Measurements from ENCODE around the gene GABBR2.

Gene GABBR2

DNA sequence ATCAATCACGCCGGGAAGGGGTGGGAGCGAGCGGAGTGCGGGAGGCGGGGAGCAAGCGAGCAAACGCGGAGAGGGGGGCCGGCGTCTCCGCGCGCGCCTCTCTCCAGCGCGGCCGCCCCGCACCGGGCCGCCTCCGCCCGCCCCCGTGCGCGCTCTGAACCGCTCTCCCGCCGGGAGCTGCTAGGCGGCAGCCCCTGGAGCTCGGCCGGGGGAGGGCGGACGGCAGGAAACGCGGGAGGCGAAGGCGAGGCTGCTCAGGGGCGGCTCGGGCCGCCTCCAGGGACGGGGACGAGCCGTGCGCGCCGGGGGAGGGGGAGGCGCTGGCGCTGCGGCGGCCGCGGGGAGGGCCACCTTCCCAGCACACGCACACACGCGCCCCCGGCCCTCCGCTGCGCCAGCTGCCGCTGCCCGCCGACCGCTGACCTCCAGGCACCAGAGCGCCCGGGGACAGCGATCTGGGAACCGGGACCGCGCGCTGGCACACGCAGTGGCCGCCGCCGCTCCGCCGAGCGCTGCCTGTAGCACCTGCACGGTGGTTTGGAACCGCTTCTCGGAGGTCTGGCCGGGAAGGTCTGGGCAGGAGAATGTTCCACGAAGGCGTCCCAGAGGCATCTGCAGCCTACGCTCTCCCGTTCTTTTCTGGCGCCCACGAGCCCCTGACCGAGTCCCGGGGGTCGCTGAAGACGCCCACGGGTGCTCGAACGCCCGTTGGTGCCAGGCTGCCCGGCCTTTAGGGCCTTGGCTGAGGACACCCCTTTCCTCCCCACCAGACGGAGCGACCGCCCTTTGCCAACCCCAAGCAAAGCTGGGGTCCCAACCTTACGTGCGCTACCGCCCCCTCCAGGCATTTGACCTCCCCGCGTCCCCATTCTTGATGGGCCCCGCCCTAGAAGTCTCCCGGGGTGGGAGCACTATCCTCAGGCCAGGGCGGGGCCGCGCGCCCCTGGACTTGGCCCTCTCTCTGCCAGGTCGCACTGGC is at the start of gene GABBR2:
GABBR2 (minus strand) TSS at position 3 of the 979 bp plus-strand sequence. CDS start 198 bp downstream, outside the sequence.
- DNase-seq (ENCODE audit: low read depth): no peak

DNA sequence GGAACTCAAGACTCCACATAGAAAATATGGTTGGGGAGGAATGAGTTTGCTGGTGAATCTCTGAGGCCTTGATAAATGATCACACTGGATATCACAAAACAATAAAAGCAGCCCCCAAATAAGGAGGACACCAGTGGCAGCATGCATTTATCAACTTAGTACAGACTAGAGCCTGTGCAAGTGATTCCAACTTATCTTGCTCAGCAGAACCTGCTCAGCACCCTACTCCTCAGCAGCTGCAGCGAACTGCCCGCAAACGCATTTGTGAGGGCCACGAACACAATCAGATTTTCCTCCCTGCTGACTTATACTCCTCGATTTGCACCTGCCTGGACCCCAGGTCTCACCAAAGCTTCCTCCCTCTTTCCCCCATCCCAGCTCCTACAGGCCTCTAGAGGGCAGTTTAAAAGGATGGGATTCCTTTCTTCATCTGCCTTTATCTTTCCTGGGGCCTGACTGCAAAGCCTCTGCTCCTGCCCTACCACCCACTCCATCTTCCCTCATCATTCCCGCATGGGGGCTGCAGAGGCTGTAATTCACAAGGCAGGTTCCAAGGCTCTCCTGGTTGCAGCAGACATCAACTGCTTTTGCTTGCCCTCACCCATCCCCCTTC is 46.4 kb upstream of the GABBR2 start:
- DNase-seq (ENCODE audit: low read depth): no peak

DNA sequence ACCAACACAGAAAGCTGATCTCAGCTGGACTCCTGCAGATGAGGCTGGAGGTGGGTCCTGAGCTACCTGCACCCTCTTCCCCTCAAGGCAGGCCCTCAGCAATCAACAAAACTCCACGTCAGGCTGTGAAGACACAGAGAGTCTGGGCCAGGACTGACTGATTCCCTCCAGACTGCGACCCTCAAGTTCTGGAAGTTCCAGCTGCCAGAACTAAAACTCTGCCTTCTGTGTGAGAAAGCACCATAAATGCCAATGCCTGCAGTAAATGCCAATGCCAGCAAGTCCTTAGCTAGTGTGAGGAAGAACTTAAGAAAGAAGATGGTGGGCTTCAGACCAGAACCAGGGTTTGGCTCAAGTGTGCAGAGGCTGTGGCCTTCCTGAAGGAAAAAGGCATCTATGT is 42.5 kb upstream of the GABBR2 start:
- no peak for DNase-seq (ENCODE audit: low read depth)

DNA sequence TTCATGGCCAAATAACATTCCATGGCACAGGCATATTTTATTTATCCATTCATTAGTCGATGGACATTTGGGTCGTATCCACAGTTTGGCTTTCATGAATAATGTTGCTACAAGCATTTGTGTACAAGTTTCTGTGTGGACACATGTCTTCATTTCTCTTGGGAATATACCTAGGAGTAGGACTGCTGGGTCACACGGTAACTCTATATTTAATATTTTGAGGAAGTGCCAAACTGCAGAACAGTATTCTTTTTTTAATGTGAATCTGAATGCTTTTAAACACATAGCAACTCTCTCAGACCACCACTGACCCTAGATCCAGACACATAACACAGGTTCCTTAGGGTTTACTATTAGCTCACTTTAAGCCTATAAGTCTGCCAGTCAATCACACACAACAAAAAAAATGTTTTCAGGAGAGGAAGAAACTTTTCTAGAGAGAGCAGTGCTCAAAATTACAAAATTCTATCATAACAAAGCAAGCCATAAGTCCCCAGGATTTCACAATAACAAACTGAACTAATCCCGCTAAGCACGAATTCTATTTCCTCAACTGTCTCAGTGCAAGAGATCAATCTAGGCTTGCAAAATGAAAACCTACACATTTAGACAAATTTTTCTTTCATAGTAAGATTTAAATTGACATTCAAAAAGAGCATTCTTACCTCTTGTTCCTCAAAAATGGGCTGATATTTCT is 41.8 kb upstream of the GABBR2 start:
- no peak for DNase-seq (ENCODE audit: low read depth)

DNA sequence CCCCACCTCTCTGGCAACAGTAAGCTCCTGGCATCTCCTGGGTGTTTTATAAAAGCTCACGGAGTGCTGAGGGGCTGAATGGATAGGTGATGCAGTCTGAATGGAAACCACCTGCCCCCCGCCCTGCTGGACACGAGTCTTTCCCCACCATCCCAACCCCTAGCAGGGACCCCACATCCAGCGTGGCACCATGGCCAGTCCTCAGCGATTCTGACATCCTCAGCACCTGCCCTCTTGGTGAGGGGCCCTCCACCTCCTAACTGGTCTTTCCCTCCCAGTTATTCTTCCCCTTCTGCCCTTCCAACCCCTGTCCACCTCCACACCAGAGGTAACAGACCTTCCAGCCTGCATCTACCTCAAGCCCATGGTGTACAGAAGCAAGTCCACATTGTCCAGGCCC is 38.7 kb upstream of the GABBR2 start:
- DNase-seq (ENCODE audit: low read depth): no peak

DNA sequence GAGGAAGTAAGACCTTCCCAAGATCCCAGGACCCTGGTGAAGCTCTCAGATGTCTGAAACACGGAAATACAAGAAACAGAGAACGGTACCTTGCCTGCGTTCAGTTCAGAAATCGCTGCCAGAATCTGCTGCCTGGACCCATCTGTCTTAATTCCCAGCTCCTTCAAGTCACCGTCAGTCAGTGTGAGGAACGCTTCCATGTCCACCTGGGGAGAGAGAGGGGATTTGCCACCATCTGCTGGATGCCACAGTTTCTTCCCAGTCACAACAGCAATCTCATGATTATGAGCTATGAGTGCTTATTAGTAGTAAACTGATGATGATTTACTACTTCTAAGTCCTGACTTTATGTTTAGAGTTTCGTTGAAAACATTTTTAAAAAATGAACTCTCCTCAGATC is 36.7 kb upstream of the GABBR2 start:
- no peak for DNase-seq (ENCODE audit: low read depth)

DNA sequence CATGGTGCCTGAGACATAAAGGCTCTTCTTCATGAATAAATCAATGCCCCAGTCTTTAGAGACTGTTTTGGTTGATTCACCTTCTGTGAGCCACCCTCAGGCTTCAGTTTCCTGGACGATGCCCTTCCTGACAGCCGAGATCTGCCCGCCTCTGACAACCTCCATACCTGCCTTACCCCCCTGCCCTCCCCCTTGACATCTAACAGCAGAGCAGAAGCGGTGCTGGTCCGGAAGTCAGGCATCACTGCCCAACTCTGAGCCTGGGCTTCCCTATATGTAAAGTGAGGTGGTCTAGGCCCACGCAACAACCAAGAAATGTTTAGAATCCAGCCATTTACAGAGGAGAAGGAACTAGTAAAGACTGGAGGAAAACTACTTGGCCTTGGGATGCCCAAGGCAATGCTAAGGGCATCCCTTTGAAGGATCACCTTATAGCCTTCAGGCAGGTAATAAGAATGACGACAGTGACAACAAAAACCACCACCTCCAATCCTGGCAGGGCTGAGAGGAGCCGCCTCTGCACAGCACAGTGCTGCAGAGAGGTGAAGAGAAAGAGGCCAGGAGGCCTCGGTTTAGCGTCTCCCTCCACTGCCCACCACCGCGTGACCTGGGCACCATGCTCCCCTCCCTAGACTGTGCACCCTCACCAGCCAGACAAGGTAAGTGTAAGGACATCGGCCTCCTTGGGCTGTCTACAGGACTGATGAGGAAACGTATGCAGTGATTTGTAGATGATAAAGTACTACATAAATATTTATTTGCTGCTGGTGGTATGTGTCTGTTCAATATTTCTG is 35.3 kb upstream of the GABBR2 start:
- DNase-seq (ENCODE audit: low read depth): no peak

DNA sequence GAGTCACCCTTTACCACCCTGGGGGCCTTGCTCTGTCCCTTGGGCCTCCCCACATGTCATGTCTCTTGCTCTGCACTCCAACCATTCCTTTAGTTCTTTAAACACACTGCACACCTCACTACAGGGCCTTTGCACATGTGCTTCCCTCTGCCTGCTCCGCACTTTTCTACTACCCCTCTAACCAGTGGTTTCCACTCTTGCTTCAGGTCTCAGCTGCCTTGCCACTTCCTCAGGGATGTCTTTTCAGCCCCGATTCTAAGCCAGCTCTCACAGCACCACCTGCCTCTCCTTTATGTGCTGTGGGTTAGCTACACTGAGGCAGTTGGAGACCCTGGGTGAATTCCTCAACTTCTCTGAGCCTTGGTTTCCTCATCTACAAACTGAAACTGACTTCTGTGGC is 34.6 kb upstream of the GABBR2 start:
- DNase-seq (ENCODE audit: low read depth): no peak

DNA sequence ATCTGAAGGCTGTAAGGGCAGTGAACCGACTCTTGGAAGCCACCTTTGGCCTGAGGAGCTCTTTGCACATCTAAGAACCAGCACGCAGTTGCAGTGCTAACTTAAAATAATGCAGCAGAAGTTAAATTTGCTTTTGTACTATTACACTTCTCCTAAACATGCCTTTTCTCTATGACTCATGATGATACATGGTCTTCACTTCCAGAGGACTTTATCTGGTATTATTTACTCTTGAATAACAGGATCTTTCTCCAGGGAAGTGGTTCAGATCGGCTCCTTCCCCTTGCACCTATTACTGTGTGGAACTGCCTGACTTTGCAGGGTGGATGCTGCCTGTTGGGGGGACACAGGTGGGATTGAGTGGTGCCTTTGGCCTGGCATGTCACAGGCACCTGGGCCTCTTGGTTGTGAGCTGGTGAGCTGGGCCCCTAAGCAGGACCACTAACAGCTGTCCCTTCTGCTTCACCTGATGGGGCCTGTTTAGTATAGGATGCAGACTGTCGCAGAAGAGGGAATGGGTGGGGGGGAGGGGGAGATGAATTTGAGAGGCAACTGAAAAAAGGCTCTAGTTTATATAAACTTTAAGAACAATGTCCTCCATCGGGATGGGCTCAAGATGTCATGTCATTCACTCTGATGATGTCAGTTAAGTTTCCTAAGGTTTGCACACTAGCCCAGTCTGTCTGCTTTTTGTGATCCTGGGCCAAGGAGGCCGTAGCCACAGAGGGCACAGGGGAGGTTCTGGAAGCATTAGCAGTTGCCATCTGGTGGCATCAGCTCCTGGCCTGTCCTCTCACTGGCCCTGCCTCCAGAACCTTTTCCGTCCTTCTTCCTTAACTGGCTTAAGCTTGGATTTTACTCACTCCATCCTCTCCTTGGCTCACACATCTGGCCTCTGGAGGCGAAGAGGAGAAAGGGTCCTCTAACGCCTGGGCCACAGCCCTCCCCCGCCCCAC is 33.9 kb upstream of the GABBR2 start:
- no peak for DNase-seq (ENCODE audit: low read depth)

DNA sequence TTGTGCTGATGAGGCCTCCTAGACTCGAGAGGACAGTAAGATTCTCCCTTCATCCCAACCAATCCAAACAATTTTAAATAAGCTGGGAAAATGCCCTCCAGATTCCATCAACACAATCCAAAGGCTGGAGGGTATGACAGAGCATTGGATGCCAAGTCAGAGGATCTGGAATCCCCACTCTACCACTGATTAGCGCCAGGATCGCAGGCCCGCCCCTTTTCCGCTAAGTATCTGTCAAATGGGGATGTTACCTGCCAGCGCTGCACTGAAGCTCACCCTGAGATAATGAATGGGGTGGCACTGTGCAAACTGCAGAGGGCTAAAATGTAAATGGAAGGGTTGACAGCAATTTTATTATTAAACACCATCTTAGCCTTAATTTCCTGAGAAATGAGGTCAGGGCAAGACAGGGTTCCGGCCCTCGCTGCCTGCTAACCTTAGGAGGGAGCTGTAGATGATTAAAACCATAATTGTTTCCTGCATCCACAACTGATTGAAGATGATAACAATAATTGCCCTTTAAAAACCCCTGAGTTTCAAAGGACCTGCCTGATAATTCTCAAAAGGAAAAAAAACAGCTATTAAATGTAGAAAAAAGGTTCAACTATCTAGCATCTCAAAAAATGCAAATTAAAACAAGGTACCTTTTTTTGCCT is 31.6 kb upstream of the GABBR2 start:
- no peak for DNase-seq (ENCODE audit: low read depth)

DNA sequence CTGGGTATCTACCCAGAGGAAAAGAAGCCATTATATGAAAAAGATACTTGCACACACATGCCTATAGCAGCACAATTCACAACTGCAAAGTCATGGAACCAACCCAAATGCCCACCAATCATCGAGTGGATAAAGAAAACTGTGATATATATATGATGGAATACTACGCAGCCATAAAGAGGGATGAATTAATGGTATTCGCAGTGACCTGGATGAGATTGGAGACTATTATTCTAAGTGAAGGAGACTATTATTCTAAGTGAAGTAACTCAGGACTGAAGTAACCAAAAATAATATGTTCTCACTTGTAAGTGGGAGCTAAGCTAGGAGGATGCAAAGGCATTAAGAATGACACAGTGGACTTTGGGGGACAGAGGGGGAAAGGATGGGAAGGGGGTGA is 30.0 kb upstream of the GABBR2 start:
- no peak for DNase-seq (ENCODE audit: low read depth)

DNA sequence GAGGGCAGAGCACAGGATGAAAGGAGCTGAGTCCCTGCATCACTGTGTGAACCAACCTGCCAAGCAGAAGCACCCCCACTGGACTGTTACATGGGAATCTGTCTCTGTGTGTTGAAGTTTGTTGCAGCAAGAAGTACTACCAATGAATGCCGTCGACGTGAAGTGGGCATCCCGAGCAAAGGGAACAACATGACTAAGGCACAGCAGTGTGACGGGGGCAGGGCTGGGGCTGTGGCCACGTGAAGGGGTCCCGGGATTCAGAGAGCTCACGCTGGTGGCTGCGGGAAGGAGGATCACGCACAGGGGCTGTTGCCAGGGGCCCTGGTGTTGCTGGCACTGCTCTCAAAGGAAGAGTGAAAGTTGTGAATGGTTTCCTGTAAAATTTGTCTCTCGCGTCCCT is 27.5 kb upstream of the GABBR2 start:
- DNase-seq (ENCODE audit: low read depth): no peak

DNA sequence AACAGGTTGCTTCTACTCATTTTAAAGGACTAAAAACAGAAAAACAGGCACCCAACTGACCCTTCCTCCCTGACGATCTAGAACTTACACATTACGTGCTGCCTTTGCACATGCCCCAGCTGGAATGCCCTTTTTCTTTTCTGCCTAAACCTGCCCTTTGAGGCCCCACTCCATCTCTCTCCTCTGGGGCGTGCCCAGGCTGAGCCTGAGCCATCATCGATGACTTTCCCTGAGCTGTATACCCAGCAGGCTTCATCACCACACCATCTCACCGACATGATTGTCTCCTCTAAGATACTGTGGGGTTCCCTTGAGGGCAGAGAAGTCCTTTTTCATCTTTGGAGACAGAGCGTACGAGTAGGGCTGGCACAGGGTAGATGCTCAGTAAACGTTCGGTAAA is 24.1 kb upstream of the GABBR2 start:
- no peak for DNase-seq (ENCODE audit: low read depth)

DNA sequence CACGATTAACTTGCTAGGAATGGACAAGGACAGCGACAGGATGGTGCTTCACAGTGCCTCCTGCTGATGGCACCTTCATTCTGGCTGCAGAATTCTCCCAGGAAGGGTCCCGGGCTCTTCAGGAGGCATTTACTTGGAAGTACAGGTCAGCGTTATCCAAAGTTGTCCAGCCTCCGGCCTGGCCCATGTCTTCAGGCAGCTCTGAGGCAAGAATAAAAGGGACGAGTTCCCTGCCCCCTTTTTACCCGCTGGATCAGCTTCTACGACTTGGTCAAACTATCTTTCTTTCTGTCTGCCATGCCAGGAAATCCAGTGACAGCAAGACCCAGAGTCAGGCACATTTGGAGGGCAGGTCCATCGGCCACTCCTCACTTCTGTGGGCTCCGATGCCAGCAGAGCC is 23.4 kb upstream of the GABBR2 start:
- DNase-seq (ENCODE audit: low read depth): no peak

DNA sequence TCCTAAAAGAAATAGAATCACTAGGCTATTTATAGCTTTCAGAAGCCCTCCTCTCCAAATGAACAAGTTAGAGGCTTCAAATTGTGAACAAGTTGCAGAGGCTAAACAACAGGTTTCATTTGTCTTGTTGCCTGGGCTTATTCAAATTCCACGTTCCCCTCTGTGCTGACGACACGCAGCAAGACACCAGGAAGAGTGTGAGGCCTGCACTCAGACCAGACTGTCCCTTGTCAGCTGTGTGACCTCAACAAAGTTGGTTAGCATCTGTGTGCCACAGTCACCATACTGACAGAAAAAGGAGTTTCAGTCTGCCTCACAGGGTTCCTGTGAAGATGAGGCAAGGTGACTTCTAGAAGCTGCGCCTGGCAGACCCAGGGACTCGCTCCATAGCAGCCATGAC is 22.1 kb upstream of the GABBR2 start:
- no peak for DNase-seq (ENCODE audit: low read depth)

DNA sequence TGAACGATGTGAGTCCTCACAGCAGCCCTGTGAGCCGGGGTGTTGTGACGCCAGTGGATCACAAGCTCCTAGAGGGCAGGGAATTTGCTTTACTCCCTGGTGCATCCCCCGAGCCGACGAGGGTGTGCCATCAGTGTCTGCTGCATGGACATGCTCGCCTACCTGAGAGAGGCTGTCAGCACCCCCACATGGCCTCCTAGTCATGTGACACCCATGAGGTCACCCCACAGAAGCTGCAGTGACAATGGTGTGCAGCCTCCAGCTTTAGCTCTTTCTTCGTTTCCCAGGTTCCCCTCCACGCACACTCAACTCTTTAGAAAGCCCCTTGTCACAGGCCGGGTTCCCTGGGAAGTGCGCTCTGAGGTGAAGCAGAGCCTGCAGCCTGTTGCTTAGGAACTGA is 19.8 kb upstream of the GABBR2 start:
- DNase-seq (ENCODE audit: low read depth): no peak

DNA sequence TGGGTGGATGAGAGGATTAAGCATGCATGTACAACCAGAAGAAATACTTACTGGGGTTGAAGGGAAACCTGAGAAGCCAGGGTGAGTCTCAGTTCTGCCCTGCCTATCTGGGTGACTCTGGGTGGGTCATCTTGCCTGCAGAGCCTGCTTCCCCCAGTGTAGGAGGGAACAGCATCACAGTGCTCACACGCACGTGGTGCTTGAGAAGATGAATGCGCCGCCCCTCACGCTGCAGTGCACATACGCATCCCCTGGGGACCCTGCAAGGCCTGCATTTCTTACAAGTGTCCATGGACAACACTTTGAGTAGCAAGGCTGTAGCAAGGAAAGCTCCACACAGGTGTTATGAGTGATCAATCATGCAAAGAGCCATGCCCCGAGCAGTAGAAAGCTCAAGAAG is 18.7 kb upstream of the GABBR2 start:
- no peak for DNase-seq (ENCODE audit: low read depth)

DNA sequence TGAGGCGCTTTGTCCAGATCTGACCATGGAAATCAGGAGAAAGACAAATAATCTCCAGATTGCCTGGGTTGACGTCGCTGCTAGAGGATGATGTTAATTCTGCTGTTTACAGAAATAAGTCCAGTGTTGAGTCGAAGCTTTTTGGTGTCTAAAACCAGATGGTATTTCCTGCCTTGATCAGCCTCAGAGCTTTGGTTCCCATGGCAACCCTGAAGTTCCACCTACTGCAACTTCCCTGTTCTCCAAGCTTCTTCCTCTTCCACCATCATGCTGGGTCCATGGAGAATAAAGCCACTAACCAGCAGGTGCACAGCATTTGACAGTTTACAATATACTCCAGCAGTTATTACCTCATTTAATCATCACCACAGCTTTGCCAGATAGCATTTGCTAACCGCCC is 18.0 kb upstream of the GABBR2 start:
- DNase-seq (ENCODE audit: low read depth): no peak

DNA sequence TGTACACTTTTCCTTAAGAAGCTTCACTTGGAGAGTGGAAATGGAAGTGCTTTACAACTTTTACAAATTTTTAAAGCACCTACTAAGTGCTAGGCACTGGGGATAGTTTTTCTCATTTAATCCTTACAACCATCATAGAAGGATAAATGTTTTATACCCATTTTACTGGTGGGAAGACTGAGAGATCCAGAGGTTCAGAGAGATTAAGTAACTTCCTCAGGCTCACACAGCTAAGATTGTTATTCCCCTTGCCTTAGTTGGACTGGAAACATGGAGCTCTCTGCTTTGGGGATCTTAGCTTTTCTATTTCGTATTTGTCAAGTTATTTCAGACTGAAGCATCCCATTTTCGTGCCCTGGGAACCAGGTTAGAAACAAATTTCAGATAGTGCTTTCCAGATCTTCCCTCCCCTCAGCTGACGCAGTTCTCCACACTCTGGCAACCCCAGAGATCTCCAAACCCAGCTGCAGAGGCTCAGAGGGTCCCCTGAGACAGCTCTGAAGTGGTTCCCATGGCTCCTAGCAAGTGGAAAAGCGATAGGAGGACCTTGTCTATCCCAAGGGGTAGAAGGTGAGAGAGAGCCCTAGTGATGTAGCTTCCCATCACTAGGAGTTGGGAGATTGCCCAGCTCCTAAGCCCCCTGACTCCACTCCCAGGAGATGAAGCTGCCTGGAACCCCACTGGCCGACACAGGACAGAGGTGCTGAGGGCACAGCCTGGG is 16.2 kb upstream of the GABBR2 start:
- no peak for DNase-seq (ENCODE audit: low read depth)

DNA sequence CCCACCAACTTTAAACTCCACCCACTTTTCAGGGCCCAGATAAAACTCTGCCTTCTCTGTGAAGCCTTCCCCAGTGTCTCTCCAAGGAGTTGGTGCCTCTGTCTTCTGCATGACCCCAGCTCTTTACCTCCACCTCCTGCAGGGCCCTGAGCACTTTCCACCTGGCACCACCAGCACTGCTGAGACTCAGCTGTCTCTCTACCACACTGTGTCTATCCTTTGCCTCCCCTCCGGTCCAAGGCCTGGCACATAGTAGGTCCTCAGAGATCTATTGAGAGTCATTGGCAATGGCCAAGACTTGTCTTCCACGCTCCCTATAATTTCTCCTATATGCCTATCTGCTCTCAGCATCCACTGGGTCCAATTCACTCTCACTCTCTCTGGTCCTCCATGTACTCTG is 12.9 kb upstream of the GABBR2 start:
- DNase-seq (ENCODE audit: low read depth): no peak
